Endodermal cell (in vitro differentiated cells): ENCODE results near the gene NDUFB7. TPM values are rescaled to one million over a fixed set of nuclear protein-coding genes. Genes with fewer than 3 reads are reported as not detected.
A peak's percentile ranks its signal among the peaks of the same experiment; 100 is the strongest.

Source experiments
- DNase-seq: peaks from one replicate; pipeline ENCODE4 v3.0.0-alpha.2; 2017
- H3K27ac ChIP-seq: 2 replicates; pipeline ENCODE4 v1.5.1; 2013; ENCODE audit warnings: mild to moderate bottlenecking, low read depth, low read length, moderate library complexity
- H3K27me3 ChIP-seq: 2 replicates; pipeline ENCODE4 v1.6.1; 2013; ENCODE audit warnings: mild to moderate bottlenecking, low read length, moderate library complexity; ENCODE audit not compliant: insufficient read depth, control insufficient read depth, poor library complexity, severe bottlenecking
- H3K36me3 ChIP-seq: 2 replicates; pipeline ENCODE4 v1.7.0; 2013; ENCODE audit warnings: mild to moderate bottlenecking, low read length, moderate library complexity; ENCODE audit not compliant: control insufficient read depth, insufficient read depth
- H3K4me1 ChIP-seq: one replicate; pipeline ENCODE4 v1.7.0; 2013; ENCODE audit warnings: low read length; ENCODE audit not compliant: control insufficient read depth, insufficient read depth
- H3K4me3 ChIP-seq: 2 replicates; pipeline ENCODE4 v1.5.1; 2013; ENCODE audit warnings: mild to moderate bottlenecking, low read length, moderate library complexity
- H3K9ac ChIP-seq: 2 replicates; pipeline ENCODE4 v1.6.1; 2013; ENCODE audit warnings: mild to moderate bottlenecking, low read length, moderate library complexity; ENCODE audit not compliant: poor library complexity, severe bottlenecking; ENCODE audit errors: extremely low read depth
- H3K9me3 ChIP-seq: 2 replicates; pipeline ENCODE4 v1.6.1; 2013; ENCODE audit warnings: mild to moderate bottlenecking, low read length, moderate library complexity; ENCODE audit not compliant: control insufficient read depth
- H3K27ac Mint-ChIP-seq: 2 replicates; pipeline ENCODE4 v1.8.0; 2020; ENCODE audit warnings: mixed read lengths
- H3K27me3 Mint-ChIP-seq: 2 replicates; pipeline ENCODE4 v1.8.0; 2021; ENCODE audit warnings: mild to moderate bottlenecking, mixed read lengths; ENCODE audit not compliant: insufficient read depth
- H3K36me3 Mint-ChIP-seq: 2 replicates; pipeline ENCODE4 v1.8.0; 2020; ENCODE audit warnings: low read depth, mixed read lengths
- H3K4me1 Mint-ChIP-seq: 2 replicates; pipeline ENCODE4 v1.8.0; 2020; ENCODE audit warnings: mixed read lengths
- H3K4me3 Mint-ChIP-seq: 2 replicates; pipeline ENCODE4 v1.8.0; 2020; ENCODE audit warnings: mild to moderate bottlenecking, moderate library complexity, mixed read lengths
- H3K9me3 Mint-ChIP-seq: 2 replicates; pipeline ENCODE4 v1.8.0; 2020; ENCODE audit warnings: mild to moderate bottlenecking, mixed read lengths
- WGBS, 2 experiments: methylation state at CpG; one replicate each; pipeline versions ENCODE4 v1.1.5 to v1.1.7; 2013; ENCODE audit warnings: missing lambda C conversion rate in 2 of 2, mixed read lengths in 1 of 2; ENCODE audit not compliant: insufficient coverage in 1 of 2, insufficient read length in 1 of 2; 5-methylcytosine and 5-hydroxymethylcytosine counted together
- total RNA-seq, 2 donors: library from RNA; stranded (reverse); fragmentation: NEBNext Ultra II Directional in 1 of 2; extraction: Animal tissue kit (Norgen Biotek cat#: 25700) in 1 of 2; gene quantifications; 2 replicates in 1 of 2; 3 replicates in 1 of 2; pipeline ENCODE4 v1.2.1, GENCODE V29; 2021
- TF ChIP-seq, protein P1 (sequence below): fragments of 200-600 bp; sonication (generic); conservative IDR thresholded peaks from 2 replicates; pipeline ENCODE4 v1.5.0; 2021; ENCODE audit warnings: antibody characterized with exemption, mild to moderate bottlenecking

Gene NDUFB7
- total RNA-seq, 2 donors from 2014 or later: 127 to 141 TPM

DNA sequence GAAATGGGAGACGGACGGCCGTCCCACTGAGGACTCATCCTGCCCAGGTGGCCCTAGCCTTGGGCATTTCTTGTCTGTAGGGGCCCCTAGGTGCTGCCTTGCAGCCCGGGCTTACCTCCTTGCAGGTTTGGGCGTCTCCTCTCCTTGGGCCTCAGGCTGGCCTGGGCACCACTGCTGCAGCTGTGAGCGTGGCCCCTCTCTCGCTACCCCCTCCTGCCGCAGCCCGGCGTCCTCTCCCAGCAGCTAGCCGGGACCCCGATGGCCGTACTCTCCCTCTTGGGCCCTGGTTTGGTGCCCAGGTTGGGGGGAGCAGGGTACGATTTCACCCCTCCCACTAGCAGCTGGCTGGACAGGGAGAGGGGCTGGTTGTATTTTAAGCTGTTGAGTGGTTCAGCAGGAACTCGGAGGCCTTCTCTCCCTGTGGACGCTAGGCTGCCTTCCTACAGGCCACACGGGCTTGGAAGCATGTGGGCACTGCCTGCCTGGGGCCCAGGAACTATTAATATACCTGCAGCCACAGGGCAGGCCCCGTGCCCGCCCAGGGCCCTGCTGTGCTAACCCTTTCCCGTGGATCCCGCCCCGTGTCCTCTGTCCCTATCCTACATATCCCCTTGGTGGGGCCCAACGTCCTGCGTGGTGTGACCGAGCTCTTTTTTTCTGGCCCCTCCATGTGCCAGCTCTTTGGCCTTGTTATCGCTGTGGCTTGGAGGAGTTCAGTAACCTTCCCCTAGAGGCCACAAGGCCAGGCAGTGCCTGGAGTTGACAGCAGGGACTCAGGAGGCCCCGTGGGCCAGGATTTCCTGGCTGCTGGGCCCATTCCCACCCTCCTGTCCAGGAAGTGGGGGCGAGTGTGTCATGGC lies 11.7 kb downstream of the NDUFB7 start:
- no peaks in the 10 kb centered on the region for H3K9me3 ChIP-seq
- TF ChIP-seq, protein P1, sequence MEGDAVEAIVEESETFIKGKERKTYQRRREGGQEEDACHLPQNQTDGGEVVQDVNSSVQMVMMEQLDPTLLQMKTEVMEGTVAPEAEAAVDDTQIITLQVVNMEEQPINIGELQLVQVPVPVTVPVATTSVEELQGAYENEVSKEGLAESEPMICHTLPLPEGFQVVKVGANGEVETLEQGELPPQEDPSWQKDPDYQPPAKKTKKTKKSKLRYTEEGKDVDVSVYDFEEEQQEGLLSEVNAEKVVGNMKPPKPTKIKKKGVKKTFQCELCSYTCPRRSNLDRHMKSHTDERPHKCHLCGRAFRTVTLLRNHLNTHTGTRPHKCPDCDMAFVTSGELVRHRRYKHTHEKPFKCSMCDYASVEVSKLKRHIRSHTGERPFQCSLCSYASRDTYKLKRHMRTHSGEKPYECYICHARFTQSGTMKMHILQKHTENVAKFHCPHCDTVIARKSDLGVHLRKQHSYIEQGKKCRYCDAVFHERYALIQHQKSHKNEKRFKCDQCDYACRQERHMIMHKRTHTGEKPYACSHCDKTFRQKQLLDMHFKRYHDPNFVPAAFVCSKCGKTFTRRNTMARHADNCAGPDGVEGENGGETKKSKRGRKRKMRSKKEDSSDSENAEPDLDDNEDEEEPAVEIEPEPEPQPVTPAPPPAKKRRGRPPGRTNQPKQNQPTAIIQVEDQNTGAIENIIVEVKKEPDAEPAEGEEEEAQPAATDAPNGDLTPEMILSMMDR: no peak
- Mint-ChIP-seq H3K4me1 (peaks cover 28% of the 10 kb centered on the region), H3K4me3 (no peak overlapping the region), H3K27ac (peak overlapping the region; percentile 89), H3K9me3 (no peaks in the 10 kb centered on the region), H3K27me3 (no peaks in the 10 kb centered on the region), H3K36me3 (peaks cover 7% of the 10 kb centered on the region)
- no peak for DNase-seq
- peak overlapping the region; percentile 6 for H3K27ac ChIP-seq
- WGBS, 2 experiments: 85 to 92% methylated on average over 19 to 28 of the region's 28 CpGs
- no peaks in the 10 kb centered on the region for H3K36me3 ChIP-seq
- no peak overlapping the region for H3K9ac ChIP-seq
- peaks cover 6% of the 10 kb centered on the region for H3K4me1 ChIP-seq
- no peak overlapping the region for H3K4me3 ChIP-seq
- H3K27me3 ChIP-seq: no peaks in the 10 kb centered on the region

DNA sequence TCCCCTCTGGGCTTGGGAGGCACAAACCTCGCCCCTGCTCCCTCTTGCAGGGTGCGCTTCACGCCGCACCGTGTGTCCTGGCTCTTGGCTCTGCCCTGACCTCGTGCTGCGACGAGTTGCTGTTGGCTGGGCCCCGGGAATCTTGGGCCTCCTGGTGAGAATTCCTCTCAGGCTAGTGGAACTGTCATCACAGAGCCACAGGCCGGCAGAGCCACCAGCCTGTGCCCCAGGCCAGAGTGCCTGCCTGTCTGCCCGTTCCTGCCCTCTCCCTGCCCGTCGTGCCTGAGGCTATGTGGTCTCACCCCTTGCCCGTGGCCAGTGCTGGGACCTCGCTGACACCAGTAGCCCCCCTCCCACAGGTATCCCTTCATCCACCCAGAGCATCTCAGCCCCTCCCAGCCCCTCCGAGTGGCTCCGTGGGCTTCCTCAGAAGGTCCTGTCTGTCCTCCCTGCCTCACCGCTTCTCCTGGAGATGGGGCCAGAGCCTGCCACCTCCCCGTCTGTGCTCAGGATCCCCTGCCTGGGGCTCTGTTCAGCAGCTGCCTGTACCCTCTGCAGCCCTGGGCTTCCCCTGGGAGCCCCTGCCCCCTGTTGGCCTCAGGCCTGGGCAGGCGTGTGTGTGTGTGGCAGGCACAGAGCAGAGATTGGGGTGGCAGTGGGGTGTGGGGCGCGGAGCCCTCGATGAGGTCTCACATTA lies 13.3 kb downstream of the NDUFB7 start:
- no peaks in the 10 kb centered on the region for H3K9me3 Mint-ChIP-seq
- no peak overlapping the region for H3K4me3 Mint-ChIP-seq
- H3K4me1 ChIP-seq: peaks cover 6% of the 10 kb centered on the region
- H3K27me3 Mint-ChIP-seq: no peaks in the 10 kb centered on the region
- no peak overlapping the region for H3K9ac ChIP-seq
- DNase-seq: no peak
- no peak overlapping the region for H3K4me3 ChIP-seq
- peak overlapping the region; percentile 87 for H3K27ac Mint-ChIP-seq
- H3K36me3 ChIP-seq: no peaks in the 10 kb centered on the region
- TF ChIP-seq, protein P1: no peak
- H3K27me3 ChIP-seq: no peaks in the 10 kb centered on the region
- H3K4me1 Mint-ChIP-seq: peaks cover 30% of the 10 kb centered on the region
- peaks cover 4% of the 10 kb centered on the region for H3K36me3 Mint-ChIP-seq
- H3K27ac ChIP-seq: peak overlapping the region; percentile 36
- WGBS, 2 experiments: 83 to 91% methylated on average over 11 to 23 of the region's 23 CpGs
- no peaks in the 10 kb centered on the region for H3K9me3 ChIP-seq

DNA sequence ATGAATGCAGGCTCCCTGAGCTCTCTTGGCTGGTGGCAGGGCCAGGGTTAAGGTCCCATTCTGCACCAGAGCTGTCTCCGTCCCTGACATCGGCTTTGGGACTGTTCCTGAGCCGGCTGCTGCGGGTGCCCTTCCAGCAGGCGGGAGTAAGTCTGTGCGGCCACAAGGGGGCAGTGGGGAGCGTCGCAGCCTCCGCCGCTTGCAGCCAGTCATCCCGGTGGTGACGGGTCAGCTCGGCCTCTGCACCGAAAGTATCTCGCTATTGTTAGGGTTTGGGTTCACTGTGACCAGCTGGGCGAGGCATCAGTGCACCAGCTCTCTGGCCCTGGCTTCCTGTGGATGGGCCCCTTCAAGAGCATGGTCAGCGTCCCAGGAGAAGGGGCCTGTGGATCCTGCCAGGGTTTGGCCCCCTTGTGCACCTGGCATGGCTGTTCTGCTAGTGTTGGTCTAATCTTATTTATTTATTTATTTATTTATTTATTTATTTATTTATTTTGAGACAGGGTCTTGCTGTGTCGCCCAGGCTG lies 15.1 kb downstream of the NDUFB7 start:
- WGBS, 2 experiments: 22 to 25% methylated on average over 7 to 18 of the region's 18 CpGs
- peaks cover 4% of the 10 kb centered on the region for H3K36me3 Mint-ChIP-seq
- no peaks in the 10 kb centered on the region for H3K36me3 ChIP-seq
- H3K27ac Mint-ChIP-seq: peak overlapping the region; percentile 79
- H3K27me3 Mint-ChIP-seq: no peaks in the 10 kb centered on the region
- no peak overlapping the region for H3K9ac ChIP-seq
- DNase-seq: peak; percentile 94
- TF ChIP-seq, protein P1: peak; percentile 99
- peaks cover 16% of the 10 kb centered on the region for H3K4me1 Mint-ChIP-seq
- H3K9me3 Mint-ChIP-seq: no peaks in the 10 kb centered on the region
- H3K9me3 ChIP-seq: no peaks in the 10 kb centered on the region
- H3K4me3 Mint-ChIP-seq: no peak overlapping the region
- H3K4me1 ChIP-seq: peaks cover 4% of the 10 kb centered on the region
- H3K4me3 ChIP-seq: no peak overlapping the region
- H3K27ac ChIP-seq: no peak overlapping the region
- H3K27me3 ChIP-seq: no peaks in the 10 kb centered on the region
